Limb (tissue), 2 donors: ENCODE measurements around the gene PKNOX1.
"Not testable (repeated sequence)": the region's sequence is repeated elsewhere in the genome, so short reads cannot be mapped to it uniquely, and the experiment has no call there.

Experiments
- DNase-seq, 2 donors: peaks; one replicate each; pipeline ENCODE4 v3.0.0-alpha.2; 2016; ENCODE audit errors: extremely low spot score in 2 of 2

Gene PKNOX1

GRCh38 chr21:43045876-43046821 lies 71.8 kb downstream of the PKNOX1 start:
- not testable (repeated sequence) for DNase-seq

- not testable (repeated sequence) for DNase-seq
These were observed 78.8 kb downstream of the PKNOX1 start for GRCh38 chr21:43053112-43053511.

GRCh38 chr21:43062955-43063664 lies 88.7 kb downstream of the PKNOX1 start:
- not testable (repeated sequence) for DNase-seq

GRCh38 chr21:43064265-43064917 lies 90.0 kb downstream of the PKNOX1 start:
- not testable (repeated sequence) for DNase-seq

- not testable (repeated sequence) for DNase-seq
These were observed 91.6 kb downstream of the PKNOX1 start for GRCh38 chr21:43065991-43066390.

- DNase-seq, result not testable (repeated sequence)
These were observed 92.3 kb downstream of the PKNOX1 start for GRCh38 chr21:43066690-43067089.

- DNase-seq, result not testable (repeated sequence)
These were observed 93.7 kb downstream of the PKNOX1 start for GRCh38 chr21:43068065-43068464.

GRCh38 chr21:43069682-43070081 lies 95.3 kb downstream of the PKNOX1 start:
- not testable (repeated sequence) for DNase-seq

- not testable (repeated sequence) for DNase-seq
These were observed 98.4 kb downstream of the PKNOX1 start for GRCh38 chr21:43072742-43073141.

- DNase-seq, result not testable (repeated sequence)
These were observed 100.2 kb downstream of the PKNOX1 start for GRCh38 chr21:43074401-43075169.

- DNase-seq, result not testable (repeated sequence)
These were observed 101.0 kb downstream of the PKNOX1 start, which contains the start of gene CBS for GRCh38 chr21:43075170-43076022. CBS (minus strand) TSS chr21:43075835; CDS start chr21:43072193, 3,642 bp downstream.

- DNase-seq, result not testable (repeated sequence)
These were observed 101.8 kb downstream of the PKNOX1 start for GRCh38 chr21:43076023-43076637.

- DNase-seq, result not testable (repeated sequence)
These were observed 102.3 kb downstream of the PKNOX1 start for GRCh38 chr21:43076643-43077042.

- DNase-seq, result not testable (repeated sequence)
These were observed 108.4 kb downstream of the PKNOX1 start for GRCh38 chr21:43082587-43083300.
